ENCODE results near the gene ATG2A. TPM values are rescaled to one million over a fixed set of nuclear protein-coding genes. Genes with fewer than 3 reads are reported as not detected.

The ATG2A gene
- total RNA-seq, 1 donor from 2014 or later, result 27.9 TPM

GRCh38 chr11:64870176-64870892 is 46.7 kb downstream of the ATG2A start:
- no peak for DNase-seq (ENCODE audit: low spot score)

- DNase-seq (ENCODE audit: low spot score), result no peak
These were observed 47.3 kb downstream of the ATG2A start for GRCh38 chr11:64869571-64870175.

- no peak for DNase-seq (ENCODE audit: low spot score)
These were observed 48.0 kb downstream of the ATG2A start for GRCh38 chr11:64868904-64869570.

GRCh38 chr11:64867748-64868462 is 49.1 kb downstream of the ATG2A start:
- DNase-seq (ENCODE audit: low spot score), result no peak

- no peak for DNase-seq (ENCODE audit: low spot score)
These were observed 50.9 kb downstream of the ATG2A start for GRCh38 chr11:64866173-64866491.

GRCh38 chr11:64865286-64866172 is 51.5 kb downstream of the ATG2A start:
- DNase-seq (ENCODE audit: low spot score), result no peak

- peak; percentile 80 for DNase-seq (ENCODE audit: low spot score)
These were observed 52.3 kb downstream of the ATG2A start for GRCh38 chr11:64864473-64865285.

- no peak for DNase-seq (ENCODE audit: low spot score)
These were observed 52.9 kb downstream of the ATG2A start for GRCh38 chr11:64864135-64864472.

GRCh38 chr11:64863391-64864060 is 53.5 kb downstream of the ATG2A start:
- DNase-seq (ENCODE audit: low spot score), result no peak

- no peak for DNase-seq (ENCODE audit: low spot score)
These were observed 54.0 kb downstream of the ATG2A start for GRCh38 chr11:64862987-64863390.

- DNase-seq (ENCODE audit: low spot score), result no peak
These were observed 55.6 kb downstream of the ATG2A start for GRCh38 chr11:64861227-64861975.

GRCh38 chr11:64859542-64860414 is 57.2 kb downstream of the ATG2A start:
- DNase-seq (ENCODE audit: low spot score), result no peak

GRCh38 chr11:64858467-64859263 is 58.3 kb downstream of the ATG2A start:
- DNase-seq (ENCODE audit: low spot score), result no peak

GRCh38 chr11:64857485-64857884 is 59.5 kb downstream of the ATG2A start:
- no peak for DNase-seq (ENCODE audit: low spot score)

GRCh38 chr11:64856382-64857227 is 60.4 kb downstream of the ATG2A start:
- DNase-seq (ENCODE audit: low spot score), result peak; percentile 81

- DNase-seq (ENCODE audit: low spot score), result no peak
These were observed 61.3 kb downstream of the ATG2A start for GRCh38 chr11:64855596-64856304.
